ENCODE measurements around the gene AKAP13. TPM values are rescaled to one million over a fixed set of nuclear protein-coding genes. Genes with fewer than 3 reads are reported as not detected.

The AKAP13 gene
- total and polyA plus RNA-seq, 2 donors (not counting 1 experiment from before 2014, with no cell fraction given): 73.8 to 358 TPM

DNA sequence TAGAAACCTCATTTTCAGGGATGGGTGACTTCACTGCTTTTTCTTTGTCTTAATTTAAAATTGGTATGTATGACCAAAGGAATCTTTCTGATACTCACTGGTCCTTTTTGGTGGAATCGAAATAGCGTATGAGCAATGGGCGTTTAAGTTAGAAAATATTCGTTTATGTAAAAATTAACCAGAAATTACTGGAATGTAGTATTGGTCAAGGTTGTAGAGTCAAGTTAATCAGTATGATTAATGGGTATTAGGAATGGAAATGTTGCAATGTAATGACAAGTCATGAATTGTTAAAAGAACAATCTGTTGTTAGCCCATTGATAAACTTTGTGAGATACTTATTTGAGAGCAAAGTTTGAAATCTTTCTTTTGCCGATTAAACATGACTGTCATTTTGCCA, 36.9 kb downstream of the AKAP13 start:
- Histone ChIP-seq H3K27ac (ENCODE audit: low read length in 2 of 2) (no peak overlapping the region), H3K4me3 (ENCODE audit: control extremely low read depth in 1 of 5, extremely low read depth in 1 of 5, insufficient read depth in 1 of 5, low read depth in 2 of 5, low read length in 4 of 5) (no peak overlapping the region), H3K79me2 (ENCODE audit: control insufficient read depth, insufficient read depth, low read length) (peaks cover 96% of the 10 kb centered on the region), H2AFZ (ENCODE audit: insufficient read depth, low read depth, low read length, poor library complexity, severe bottlenecking) (no peak overlapping the region), H3K4me1 (ENCODE audit: control insufficient read depth in 2 of 2, insufficient read depth in 2 of 2, low read length in 2 of 2) (peaks cover 42 to 49% of the 10 kb centered on the region in 2 donors), H3K4me2 (replicated peaks; ENCODE audit: low read depth, low read length, poor library complexity, severe bottlenecking) (no peak overlapping the region), H3K9ac (ENCODE audit: low read length) (no peak overlapping the region), H4K20me1 (ENCODE audit: control insufficient read depth, insufficient read depth, low read length, poor library complexity, severe bottlenecking) (peaks cover 75% of the 10 kb centered on the region), H3K9me3 (ENCODE audit: control extremely low read depth in 1 of 3, control insufficient read depth in 2 of 3, insufficient read depth in 1 of 3, low read length in 2 of 3) (no peaks in the 10 kb centered on the region), H3K27me3 (replicated peaks in 1 of 4; ENCODE audit: control extremely low read depth in 1 of 4, control insufficient read depth in 3 of 4, insufficient read depth in 4 of 4, low read length in 3 of 4) (no peaks in the 10 kb centered on the region), H3K36me3 (replicated peaks in 1 of 2; ENCODE audit: control extremely low read depth in 1 of 2, control insufficient read depth in 1 of 2, extremely low read depth in 1 of 2, insufficient read depth in 2 of 2, low read length in 1 of 2) (no peaks in the 10 kb centered on the region)
- POLR2A ChIA-PET: no interaction called here
- H3K4me3 Mint-ChIP-seq: no peak overlapping the region
- TF ChIP-seq EZH2 (IDR thresholded peaks at IDR 0.05; ENCODE audit: borderline replicate concordance, insufficient read depth, low read depth, low read length, poor library complexity, severe bottlenecking): no peak
- TF ChIP-seq, protein P1, sequence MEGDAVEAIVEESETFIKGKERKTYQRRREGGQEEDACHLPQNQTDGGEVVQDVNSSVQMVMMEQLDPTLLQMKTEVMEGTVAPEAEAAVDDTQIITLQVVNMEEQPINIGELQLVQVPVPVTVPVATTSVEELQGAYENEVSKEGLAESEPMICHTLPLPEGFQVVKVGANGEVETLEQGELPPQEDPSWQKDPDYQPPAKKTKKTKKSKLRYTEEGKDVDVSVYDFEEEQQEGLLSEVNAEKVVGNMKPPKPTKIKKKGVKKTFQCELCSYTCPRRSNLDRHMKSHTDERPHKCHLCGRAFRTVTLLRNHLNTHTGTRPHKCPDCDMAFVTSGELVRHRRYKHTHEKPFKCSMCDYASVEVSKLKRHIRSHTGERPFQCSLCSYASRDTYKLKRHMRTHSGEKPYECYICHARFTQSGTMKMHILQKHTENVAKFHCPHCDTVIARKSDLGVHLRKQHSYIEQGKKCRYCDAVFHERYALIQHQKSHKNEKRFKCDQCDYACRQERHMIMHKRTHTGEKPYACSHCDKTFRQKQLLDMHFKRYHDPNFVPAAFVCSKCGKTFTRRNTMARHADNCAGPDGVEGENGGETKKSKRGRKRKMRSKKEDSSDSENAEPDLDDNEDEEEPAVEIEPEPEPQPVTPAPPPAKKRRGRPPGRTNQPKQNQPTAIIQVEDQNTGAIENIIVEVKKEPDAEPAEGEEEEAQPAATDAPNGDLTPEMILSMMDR (IDR thresholded peaks at IDR 0.05): no peak
- CTCF ChIA-PET: interaction anchor here (0.8 to 14.6 kb wide), 8 partner anchors 12 to 217 kb away, joined by 3 to 401 read pairs (median 4); no protein-coding TSS in a partner anchor
- intact Hi-C loops (cut with micrococcal nuclease): no loop called here
- ATAC-seq (ENCODE audit: low read depth) (no peak), DNase-seq (no peak)
- no peak overlapping the region for H3K27ac Mint-ChIP-seq
- no peaks in the 10 kb centered on the region for H3K27me3 Mint-ChIP-seq
- H3K4me1 Mint-ChIP-seq: peaks cover 70% of the 10 kb centered on the region
- no CpG with 5 or more reads among the region's 5 CpGs for WGBS (ENCODE audit: insufficient coverage)
- H3K9me3 Mint-ChIP-seq (ENCODE audit: insufficient read depth): no peaks in the 10 kb centered on the region

DNA sequence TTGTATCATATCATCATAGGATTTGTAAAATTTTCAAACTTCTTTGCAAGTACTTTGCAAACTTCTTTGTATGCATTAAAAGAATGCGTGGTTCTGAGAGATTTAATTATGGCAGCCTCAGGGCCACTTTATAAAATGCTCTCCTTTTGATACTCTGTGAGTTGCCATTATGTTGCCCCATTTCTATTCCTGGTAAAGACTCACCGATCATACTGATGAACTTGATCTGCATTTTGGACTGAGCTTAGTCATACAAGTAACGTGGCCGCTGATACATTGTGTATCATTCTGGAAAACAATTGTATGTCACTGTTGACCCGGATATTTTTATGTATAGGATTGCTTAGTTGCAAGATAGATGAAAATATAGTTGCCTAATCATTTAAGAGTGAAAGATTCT, 38.8 kb downstream of the AKAP13 start:
- DNase-seq: no peak
- WGBS (ENCODE audit: insufficient coverage): 71% methylated on average over 4 of the region's 5 CpGs
- Histone ChIP-seq H3K9ac (ENCODE audit: low read length) (no peak overlapping the region), H3K4me3 (ENCODE audit: control extremely low read depth in 1 of 5, extremely low read depth in 1 of 5, insufficient read depth in 1 of 5, low read depth in 2 of 5, low read length in 4 of 5) (no peak overlapping the region), H3K36me3 (replicated peaks in 1 of 2; ENCODE audit: control extremely low read depth in 1 of 2, control insufficient read depth in 1 of 2, extremely low read depth in 1 of 2, insufficient read depth in 2 of 2, low read length in 1 of 2) (no peaks in the 10 kb centered on the region), H3K4me2 (replicated peaks; ENCODE audit: low read depth, low read length, poor library complexity, severe bottlenecking) (no peak overlapping the region), H4K20me1 (ENCODE audit: control insufficient read depth, insufficient read depth, low read length, poor library complexity, severe bottlenecking) (peaks cover 82% of the 10 kb centered on the region), H2AFZ (ENCODE audit: insufficient read depth, low read depth, low read length, poor library complexity, severe bottlenecking) (no peak overlapping the region), H3K27ac (ENCODE audit: low read length in 2 of 2) (no peak overlapping the region), H3K4me1 (ENCODE audit: control insufficient read depth in 2 of 2, insufficient read depth in 2 of 2, low read length in 2 of 2) (peaks cover 42 to 51% of the 10 kb centered on the region in 2 donors), H3K9me3 (ENCODE audit: control extremely low read depth in 1 of 3, control insufficient read depth in 2 of 3, insufficient read depth in 1 of 3, low read length in 2 of 3) (no peaks in the 10 kb centered on the region), H3K27me3 (replicated peaks in 1 of 4; ENCODE audit: control extremely low read depth in 1 of 4, control insufficient read depth in 3 of 4, insufficient read depth in 4 of 4, low read length in 3 of 4) (no peaks in the 10 kb centered on the region), H3K79me2 (ENCODE audit: control insufficient read depth, insufficient read depth, low read length) (peaks cover 98% of the 10 kb centered on the region)
- intact Hi-C loops (cut with micrococcal nuclease): no loop called here
- ATAC-seq (ENCODE audit: low read depth): no peak
- Mint-ChIP-seq H3K27me3 (no peaks in the 10 kb centered on the region), H3K27ac (no peak overlapping the region), H3K4me3 (no peak overlapping the region), H3K4me1 (peaks cover 75% of the 10 kb centered on the region), H3K9me3 (ENCODE audit: insufficient read depth) (no peaks in the 10 kb centered on the region)
- POLR2A ChIA-PET: no interaction called here
- CTCF ChIA-PET: no interaction called here
- TF ChIP-seq, protein P1 (IDR thresholded peaks at IDR 0.05): no peak
- no peak for TF ChIP-seq EZH2 (IDR thresholded peaks at IDR 0.05; ENCODE audit: borderline replicate concordance, insufficient read depth, low read depth, low read length, poor library complexity, severe bottlenecking)

All from B cell (primary cell).